Measurements from ENCODE around the gene ZNHIT2. TPM values are rescaled to one million over a fixed set of nuclear protein-coding genes. Genes with fewer than 3 reads are reported as not detected.

Gene ZNHIT2
- total RNA-seq, 1 donor from 2014 or later = 35.3 TPM

- H3K36me3 ChIP-seq = peaks cover 29% of the 10 kb centered on the region in 2 donors
- intact Hi-C loops (cut with DNase I) = no loop called here
- no peak for TF ChIP-seq CTCF (IDR thresholded peaks at IDR 0.05)
Measured at GRCh38 chr11:65107751-65108468, 9.6 kb downstream of the ZNHIT2 start.

GRCh38 chr11:65107078-65107477 lies 10.4 kb downstream of the ZNHIT2 start:
- intact Hi-C loops (cut with DNase I) = no loop called here
- TF ChIP-seq CTCF (IDR thresholded peaks at IDR 0.05) = no peak
- DNase-seq (ENCODE audit: low spot score in 2 of 2) = no peak
- Histone ChIP-seq H3K27ac (no peak overlapping the region), H3K4me1 (peaks cover 8 to 19% of the 10 kb centered on the region in 2 donors), H3K9me3 (no peaks in the 10 kb centered on the region), H3K36me3 (peaks cover 29% of the 10 kb centered on the region in 2 donors), H3K4me3 (no peak overlapping the region), H3K27me3 (no peaks in the 10 kb centered on the region)

More at GRCh38 chr11:65107751-65108468, 9.6 kb downstream of the ZNHIT2 start:
- DNase-seq (ENCODE audit: low spot score in 2 of 2) = peak in 1 of 2 donors; percentile 56
- H3K4me3 ChIP-seq = no peak overlapping the region
- H3K4me1 ChIP-seq = peaks cover 11 to 19% of the 10 kb centered on the region in 2 donors
- no peak overlapping the region for H3K27ac ChIP-seq
- H3K27me3 ChIP-seq = no peaks in the 10 kb centered on the region
- H3K9me3 ChIP-seq = no peaks in the 10 kb centered on the region

DNA sequence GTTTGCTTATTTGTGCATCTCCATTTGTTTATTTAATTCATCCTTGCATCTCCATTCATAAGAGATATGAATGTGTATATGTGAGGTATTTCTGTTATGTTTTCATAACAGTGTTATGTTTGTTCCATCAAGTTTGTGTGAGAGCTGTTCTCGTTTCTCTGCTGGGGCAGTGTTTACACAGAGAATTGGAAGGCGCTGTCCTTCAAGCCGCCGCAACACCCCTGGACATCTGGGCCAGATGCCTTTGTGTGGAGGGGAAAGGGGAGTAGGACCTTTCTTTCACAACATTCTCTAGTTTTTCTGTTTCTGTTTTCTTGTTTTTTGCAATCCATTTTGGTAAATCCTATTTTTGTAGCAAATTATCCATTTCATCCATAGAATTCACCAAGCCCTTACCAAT lies 12.9 kb downstream of the ZNHIT2 start:
- no peak for TF ChIP-seq CTCF (IDR thresholded peaks at IDR 0.05)

GRCh38 chr11:65103476-65103875 lies 14.0 kb downstream of the ZNHIT2 start:
- intact Hi-C loops (cut with DNase I) = no loop called here
- H3K36me3 ChIP-seq = peaks cover 16% of the 10 kb centered on the region in 2 donors

More for the DNA sequence above, 12.9 kb downstream of the ZNHIT2 start:
- H3K27me3 ChIP-seq = no peaks in the 10 kb centered on the region
- DNase-seq (ENCODE audit: low spot score in 2 of 2) = no peak
- H3K9me3 ChIP-seq = no peaks in the 10 kb centered on the region
- H3K27ac ChIP-seq = no peak overlapping the region
- peaks cover 0 to 9% of the 10 kb centered on the region in 2 donors for H3K4me1 ChIP-seq
- no peak overlapping the region for H3K4me3 ChIP-seq
- peaks cover 27% of the 10 kb centered on the region in 2 donors for H3K36me3 ChIP-seq
- intact Hi-C loops (cut with DNase I) = no loop called here

More at GRCh38 chr11:65103476-65103875, 14.0 kb downstream of the ZNHIT2 start:
- no peak for DNase-seq (ENCODE audit: low spot score in 2 of 2)
- no peaks in the 10 kb centered on the region for H3K27me3 ChIP-seq
- H3K27ac ChIP-seq = no peak overlapping the region
- no peak for TF ChIP-seq CTCF (IDR thresholded peaks at IDR 0.05)
- H3K4me3 ChIP-seq = no peak overlapping the region
- H3K9me3 ChIP-seq = no peaks in the 10 kb centered on the region
- peaks cover 0 to 9% of the 10 kb centered on the region in 2 donors for H3K4me1 ChIP-seq

All from ascending aorta (tissue), 2 donors.